Smooth muscle cell (in vitro differentiated cells): ENCODE results near the gene LPAR5. TPM values are rescaled to one million over a fixed set of nuclear protein-coding genes. Genes with fewer than 3 reads are reported as not detected.

ENCODE experiments used
- DNase-seq: peaks from one replicate; lab custom pipeline; 2025; ENCODE audit not compliant: unreplicated experiment; lab: John Stamatoyannopoulos, UW
- H2AFZ ChIP-seq: fragments of 200-600 bp; sonication (generic); 2 replicates; pipeline ENCODE4 v1.6.0; 2016; ENCODE audit warnings: antibody characterized with exemption, low read depth, mild to moderate bottlenecking
- H3F3A ChIP-seq: fragments of 200-600 bp; sonication (generic); 2 replicates; pipeline ENCODE4 v1.6.0; 2017; ENCODE audit warnings: antibody characterized with exemption, low read depth
- H3K27ac ChIP-seq: fragments of 200-600 bp; sonication (generic); 2 replicates; pipeline ENCODE4 v1.5.1; 2016; ENCODE audit warnings: low read depth, mild to moderate bottlenecking
- H3K27me3 ChIP-seq: fragments of 200-600 bp; sonication (generic); 2 replicates; pipeline ENCODE4 v1.6.1; 2016; ENCODE audit warnings: low read depth, mild to moderate bottlenecking
- H3K36me3 ChIP-seq: fragments of 200-600 bp; sonication (generic); 2 replicates; pipeline ENCODE4 v1.5.1; 2016; ENCODE audit warnings: low read depth
- H3K4me1 ChIP-seq: fragments of 200-600 bp; sonication (generic); 2 replicates; pipeline ENCODE4 v1.5.1; 2016; ENCODE audit warnings: low read depth
- H3K4me2 ChIP-seq: fragments of 200-600 bp; sonication (generic); 2 replicates; pipeline ENCODE4 v1.6.0; 2016; ENCODE audit warnings: mild to moderate bottlenecking
- H3K4me3 ChIP-seq: fragments of 200-600 bp; sonication (generic); 2 replicates; pipeline ENCODE4 v1.5.1; 2016; ENCODE audit warnings: mild to moderate bottlenecking
- H3K79me2 ChIP-seq: fragments of 200-600 bp; sonication (generic); 2 replicates; pipeline ENCODE4 v1.6.0; 2016; ENCODE audit warnings: low read depth, mild to moderate bottlenecking
- H3K9ac ChIP-seq: fragments of 200-600 bp; sonication (generic); 2 replicates; pipeline ENCODE4 v1.6.0; 2016; ENCODE audit warnings: low read depth
- H3K9me3 ChIP-seq: fragments of 200-600 bp; sonication (generic); replicated peaks from 2 replicates; pipeline ENCODE4 v1.5.1; 2016; ENCODE audit warnings: low read depth
- H4K20me1 ChIP-seq: fragments of 200-600 bp; sonication (generic); 2 replicates; pipeline ENCODE4 v1.6.0; 2016; ENCODE audit warnings: low read depth
- CTCF ChIP-seq: fragments of 200-600 bp; sonication (generic); IDR thresholded peaks from 2 replicates; pipeline ENCODE4 v1.5.1; 2017; ENCODE audit warnings: borderline replicate concordance, mild to moderate bottlenecking, antibody characterized with exemption; ENCODE audit not compliant: insufficient read depth, poor library complexity, severe bottlenecking
- whole genome bisulfite sequencing: methylation state at CpG from one replicate; pipeline ENCODE4 v1.1.7; 2016; ENCODE audit warnings: low lambda C conversion rate; 5-methylcytosine and 5-hydroxymethylcytosine counted together
- polyA plus RNA-seq: library from polyadenylated mRNA; unstranded; fragments of >200 nt; fragmentation: Nextera tagmentation; extraction: Ambion mirVana; gene quantifications from 2 replicates; pipeline ENCODE4 v1.2.1, GENCODE V29; 2016
- total RNA-seq: library from RNA; depleted of rRNA; stranded (reverse); fragments of >200 nt; gene quantifications from 2 replicates; pipeline ENCODE4 v1.2.3, GENCODE V29; 2014

Gene LPAR5
- total and polyA plus RNA-seq, 2 experiments from 2014 or later = 1.8 to 2.0 TPM

GRCh38 chr12:6612652-6613014, 23.1 kb downstream of the LPAR5 start:
- H3K27ac ChIP-seq = peak overlapping the region; percentile 71
- peaks cover 45% of the 10 kb centered on the region for H3F3A ChIP-seq
- H3K4me2 ChIP-seq = peak overlapping the region; percentile 84
- WGBS = 43% methylated on average over 7 of the region's 7 CpGs
- H3K79me2 ChIP-seq = no peaks in the 10 kb centered on the region
- H3K9me3 ChIP-seq = no peaks in the 10 kb centered on the region
- H3K27me3 ChIP-seq = no peaks in the 10 kb centered on the region
- H3K4me1 ChIP-seq = peaks cover 29% of the 10 kb centered on the region
- H3K9ac ChIP-seq = no peak overlapping the region
- H3K4me3 ChIP-seq = peak overlapping the region; percentile 39
- DNase-seq = no peak
- no peaks in the 10 kb centered on the region for H3K36me3 ChIP-seq
- no peak overlapping the region for H2AFZ ChIP-seq
- no peaks in the 10 kb centered on the region for H4K20me1 ChIP-seq
- TF ChIP-seq CTCF = no peak

GRCh38 chr12:6612247-6612646, 23.5 kb downstream of the LPAR5 start:
- Histone ChIP-seq H3K9ac (no peak overlapping the region), H3K27ac (peak overlapping the region; percentile 71), H3K4me3 (no peak overlapping the region), H3F3A (peaks cover 46% of the 10 kb centered on the region), H3K9me3 (no peaks in the 10 kb centered on the region), H2AFZ (no peak overlapping the region), H3K27me3 (no peaks in the 10 kb centered on the region), H3K4me2 (peak overlapping the region; percentile 84), H3K4me1 (peaks cover 29% of the 10 kb centered on the region), H3K36me3 (no peaks in the 10 kb centered on the region), H3K79me2 (no peaks in the 10 kb centered on the region), H4K20me1 (no peaks in the 10 kb centered on the region)
- no peak for DNase-seq
- 88% methylated on average over 6 of the region's 6 CpGs for WGBS
- TF ChIP-seq CTCF = no peak

GRCh38 chr12:6608592-6609281, 27.0 kb downstream of the LPAR5 start:
- Histone ChIP-seq H3K4me1 (peaks cover 50% of the 10 kb centered on the region), H3K4me3 (no peak overlapping the region), H2AFZ (no peak overlapping the region), H3K9me3 (no peaks in the 10 kb centered on the region), H3K27ac (peak overlapping the region; percentile 17), H3F3A (peaks cover 40% of the 10 kb centered on the region), H3K36me3 (no peaks in the 10 kb centered on the region), H3K79me2 (peaks cover 28% of the 10 kb centered on the region), H4K20me1 (peaks cover 29% of the 10 kb centered on the region), H3K9ac (no peak overlapping the region), H3K27me3 (no peaks in the 10 kb centered on the region), H3K4me2 (no peak overlapping the region)
- 82% methylated on average over 8 of the region's 8 CpGs for WGBS
- TF ChIP-seq CTCF = no peak
- no peak for DNase-seq
